ENCODE results near the gene ZC2HC1B.

DNA sequence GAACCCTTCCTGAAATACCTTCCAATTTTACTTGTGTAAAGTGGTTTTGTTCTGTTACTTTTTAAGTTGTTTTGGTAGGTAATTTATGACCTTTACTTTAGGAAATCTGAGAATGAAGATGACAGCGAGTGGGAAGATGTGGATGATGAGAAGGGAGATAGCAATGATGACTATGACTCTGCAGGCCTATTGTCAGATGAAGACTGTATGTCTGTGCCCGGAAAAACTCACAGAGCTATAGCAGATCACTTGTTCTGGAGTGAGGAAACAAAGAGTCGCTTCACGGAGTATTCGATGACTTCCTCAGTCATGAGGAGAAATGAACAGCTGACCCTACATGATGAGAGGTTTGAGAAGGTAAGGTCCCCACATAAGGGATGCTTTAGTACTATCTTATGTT, 6.6 kb upstream of the ZC2HC1B start:
- no peak for TF ChIP-seq PHF8 (IDR thresholded peaks at IDR 0.05; ENCODE audit: borderline replicate concordance, low read length)
- TF ChIP-seq ZZZ3 (IDR thresholded peaks at IDR 0.05), result no peak

Measured in K562 (cell line).